Measurements from ENCODE around the gene RPS6KA6.

RPS6KA6 gene

GRCh38 chrX:84187533-84188319 lies at the start of gene RPS6KA6:
Gene RPS6KA6, minus strand, starts transcription at chrX:84188199. Its CDS starts 300 bp downstream, at chrX:84187899.
- DNase-seq (ENCODE audit: low spot score) = peak; percentile 34
- TF ChIP-seq CTCF (IDR thresholded peaks at IDR 0.05; ENCODE audit: extremely low read depth, insufficient read depth, missing control alignments) = no peak
- in situ Hi-C loops (cut with MboI; ENCODE audit: low pct_unique_long_range_greater_than_20kb, low sequenced_read_pairs, unreplicated experiment) = no loop called here

- DNase-seq (ENCODE audit: low spot score) = no peak
- in situ Hi-C loops (cut with MboI; ENCODE audit: low pct_unique_long_range_greater_than_20kb, low sequenced_read_pairs, unreplicated experiment) = no loop called here
- TF ChIP-seq CTCF (IDR thresholded peaks at IDR 0.05; ENCODE audit: extremely low read depth, insufficient read depth, missing control alignments) = no peak
These were observed 36.7 kb upstream of the RPS6KA6 start for GRCh38 chrX:84224741-84225140.

GRCh38 chrX:84223261-84223660 lies 35.3 kb upstream of the RPS6KA6 start:
- in situ Hi-C loops (cut with MboI; ENCODE audit: low pct_unique_long_range_greater_than_20kb, low sequenced_read_pairs, unreplicated experiment) = no loop called here
- DNase-seq (ENCODE audit: low spot score) = no peak
- no peak for TF ChIP-seq CTCF (IDR thresholded peaks at IDR 0.05; ENCODE audit: extremely low read depth, insufficient read depth, missing control alignments)

- DNase-seq (ENCODE audit: low spot score) = no peak
- in situ Hi-C loops (cut with MboI; ENCODE audit: low pct_unique_long_range_greater_than_20kb, low sequenced_read_pairs, unreplicated experiment) = no loop called here
These were observed 33.2 kb upstream of the RPS6KA6 start for GRCh38 chrX:84221181-84221580.

DNA sequence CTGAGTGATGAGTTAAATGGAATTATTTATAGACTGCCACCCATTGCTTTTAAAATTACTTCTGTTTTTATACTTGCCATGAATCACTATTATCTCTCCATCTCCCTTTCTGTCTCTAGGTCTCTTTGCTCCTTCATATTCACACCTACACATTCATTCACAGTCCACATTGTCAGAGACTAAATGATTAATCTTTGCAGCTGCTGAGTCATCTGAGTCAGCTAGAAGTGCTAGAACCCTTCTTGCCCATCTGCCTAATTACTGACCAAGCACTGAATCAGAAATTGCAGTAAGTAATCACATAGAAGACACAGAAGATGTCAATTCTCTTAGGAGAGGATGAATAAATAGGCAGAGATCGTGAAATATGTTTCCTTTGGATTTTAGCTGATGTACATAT lies 31.6 kb upstream of the RPS6KA6 start:
- no peak for TF ChIP-seq CTCF (IDR thresholded peaks at IDR 0.05; ENCODE audit: extremely low read depth, insufficient read depth, missing control alignments)
- no peak for DNase-seq (ENCODE audit: low spot score)
- in situ Hi-C loops (cut with MboI; ENCODE audit: low pct_unique_long_range_greater_than_20kb, low sequenced_read_pairs, unreplicated experiment) = no loop called here

More at GRCh38 chrX:84221181-84221580, 33.2 kb upstream of the RPS6KA6 start:
- TF ChIP-seq CTCF (IDR thresholded peaks at IDR 0.05; ENCODE audit: extremely low read depth, insufficient read depth, missing control alignments) = no peak

DNA sequence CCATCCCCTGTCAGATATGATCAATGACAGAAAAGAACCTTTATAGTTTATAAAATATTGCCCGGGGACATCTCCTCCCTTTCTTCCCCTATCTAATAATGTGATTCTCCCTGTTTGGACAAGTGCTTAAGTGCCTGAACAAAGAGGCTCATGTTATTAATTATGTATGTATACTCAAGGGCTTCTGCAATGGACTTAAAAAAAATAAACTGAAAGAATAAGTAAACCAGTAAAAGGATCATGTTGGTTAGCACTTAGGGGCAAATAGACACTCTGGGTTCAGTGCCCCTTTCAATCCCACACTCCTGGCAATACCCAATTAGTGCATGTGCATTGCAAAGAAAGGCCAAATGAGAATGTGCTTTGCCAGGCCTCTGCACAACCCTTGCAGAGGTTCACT lies 30.7 kb upstream of the RPS6KA6 start:
- DNase-seq (ENCODE audit: low spot score) = no peak
- in situ Hi-C loops (cut with MboI; ENCODE audit: low pct_unique_long_range_greater_than_20kb, low sequenced_read_pairs, unreplicated experiment) = no loop called here

More for the DNA sequence above, 30.7 kb upstream of the RPS6KA6 start:
- no peak for TF ChIP-seq CTCF (IDR thresholded peaks at IDR 0.05; ENCODE audit: extremely low read depth, insufficient read depth, missing control alignments)

All from GM13977 (cell line).